ACC112 (cell line): ENCODE data around the gene PPM1J.

Experiments used
- H2AFZ ChIP-seq: fragments of 200-600 bp; sonication (generic); one replicate; pipeline ENCODE4 v1.6.0; 2017; ENCODE audit warnings: antibody characterized with exemption, low read length; ENCODE audit not compliant: unreplicated experiment
- H3K27ac ChIP-seq: fragments of 200-600 bp; sonication (generic); 2 replicates; pipeline ENCODE4 v1.5.1; 2014; ENCODE audit warnings: low read depth, mild to moderate bottlenecking, antibody characterized with exemption, low read length, moderate library complexity
- H3K27me3 ChIP-seq: fragments of 200-600 bp; sonication (generic); 2 replicates; pipeline ENCODE4 v1.6.1; 2014; ENCODE audit warnings: mild to moderate bottlenecking, antibody characterized with exemption, low read length, moderate library complexity, mixed read lengths; ENCODE audit not compliant: insufficient read depth
- H3K36me3 ChIP-seq: fragments of 200-600 bp; sonication (generic); 2 replicates; pipeline ENCODE4 v1.6.1; 2016; ENCODE audit warnings: mild to moderate bottlenecking, antibody characterized with exemption, low read length, moderate library complexity, mixed read lengths; ENCODE audit not compliant: insufficient read depth
- H3K4me1 ChIP-seq: fragments of 200-600 bp; sonication (generic); one replicate; pipeline ENCODE4 v1.6.1; 2016; ENCODE audit warnings: low read length, mixed read lengths; ENCODE audit not compliant: insufficient read depth, unreplicated experiment, control insufficient read depth
- H3K4me3 ChIP-seq: fragments of 200-600 bp; sonication (generic); 2 replicates; pipeline ENCODE4 v1.5.1; 2014; ENCODE audit warnings: mild to moderate bottlenecking, low read depth, low read length
- H3K79me2 ChIP-seq: fragments of 200-600 bp; sonication (generic); one replicate; pipeline ENCODE4 v1.6.0; 2016; ENCODE audit warnings: low read length; ENCODE audit not compliant: control insufficient read depth, unreplicated experiment, insufficient read depth

The PPM1J gene

DNA sequence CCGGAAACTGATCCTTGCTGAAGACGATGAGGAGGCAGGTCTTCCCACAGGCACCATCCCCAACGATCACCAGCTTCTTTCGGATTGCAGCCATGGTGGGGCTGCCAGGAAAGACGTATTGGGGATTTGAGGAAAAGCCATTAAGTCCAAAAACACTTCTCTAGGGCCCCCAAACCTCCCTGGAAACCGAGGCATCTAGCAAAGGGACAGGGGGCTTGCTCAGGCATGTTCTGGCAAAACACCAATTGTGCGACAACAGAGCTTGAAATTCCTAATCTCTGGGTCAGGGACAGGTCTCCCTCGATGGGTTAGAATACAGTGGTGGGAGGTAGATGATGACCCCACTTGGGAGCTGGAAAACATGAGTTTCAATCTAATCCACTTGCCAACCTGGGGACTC lies 11.4 kb downstream of the PPM1J start:
- Histone ChIP-seq H3K36me3 (no peaks in the 10 kb centered on the region), H3K4me1 (peaks cover 55% of the 10 kb centered on the region), H2AFZ (no peak overlapping the region), H3K79me2 (peaks cover 46% of the 10 kb centered on the region), H3K27me3 (no peaks in the 10 kb centered on the region), H3K4me3 (no peak overlapping the region; the same call in 1 of the 2 replicates), H3K27ac (peak overlapping the region; percentile 84)

DNA sequence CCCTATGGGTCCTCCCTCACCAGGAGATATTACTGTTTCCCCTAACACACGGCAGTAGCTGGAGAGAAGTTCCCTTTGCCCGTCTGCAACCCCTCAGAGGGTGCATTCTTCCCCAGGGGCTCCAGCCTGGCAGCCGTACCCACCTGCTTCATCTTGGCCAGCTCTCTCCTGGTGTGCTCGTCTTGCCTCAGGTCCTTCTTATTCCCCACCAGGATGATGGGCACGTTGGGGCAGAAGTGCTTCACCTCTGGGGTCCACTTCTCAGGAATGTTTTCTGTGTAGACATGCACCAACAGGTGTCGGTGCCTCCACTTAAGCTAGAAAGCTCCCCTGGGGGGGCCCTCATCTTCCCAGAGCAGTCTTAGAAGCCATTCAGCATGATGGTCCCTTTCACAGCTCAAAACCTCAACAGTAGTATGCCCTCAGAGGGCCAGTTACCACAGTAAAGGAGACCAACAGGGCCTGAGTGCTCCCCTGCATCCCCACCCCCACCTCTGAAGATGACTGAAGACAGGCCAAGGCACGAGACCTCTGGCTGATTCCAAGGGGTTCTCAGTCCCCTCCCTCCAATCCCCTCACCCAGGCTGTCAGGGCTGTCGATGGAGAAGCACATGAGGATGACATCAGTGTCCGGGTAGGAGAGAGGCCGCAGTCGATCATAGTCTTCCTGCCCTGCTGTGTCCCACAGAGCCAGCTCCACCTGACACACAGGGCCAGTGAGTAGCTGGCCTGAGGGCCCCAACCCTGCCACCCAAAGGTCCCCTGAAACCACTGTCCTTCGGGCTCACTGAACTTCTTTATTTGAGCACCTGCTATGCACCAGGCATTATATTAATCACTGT lies 12.5 kb downstream of the PPM1J start:
- peak overlapping the region; percentile 74 for H3K27ac ChIP-seq

DNA sequence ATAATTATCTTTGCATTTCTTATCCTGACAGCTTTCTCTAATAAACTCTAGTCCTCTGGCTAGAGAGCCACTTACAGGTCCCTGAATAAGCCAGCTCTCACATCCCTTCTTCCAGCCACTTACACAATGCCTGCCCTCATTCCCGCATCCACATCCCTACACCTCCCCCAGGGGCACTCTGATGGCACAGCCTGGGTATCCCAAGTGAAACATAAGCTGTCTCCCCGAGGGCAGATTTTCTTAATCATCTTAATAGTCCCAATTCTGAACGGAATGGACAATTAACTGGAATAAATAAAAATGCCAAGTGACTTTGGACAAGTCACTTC lies 13.1 kb downstream of the PPM1J start:
- Histone ChIP-seq H3K36me3 (no peaks in the 10 kb centered on the region), H3K4me3 (no peak overlapping the region), H3K79me2 (peaks cover 44% of the 10 kb centered on the region), H3K4me1 (peaks cover 47% of the 10 kb centered on the region), H3K27me3 (no peaks in the 10 kb centered on the region), H2AFZ (no peak overlapping the region), H3K27ac (peak overlapping the region; percentile 74)

More for the DNA sequence above, 12.5 kb downstream of the PPM1J start:
- Histone ChIP-seq H3K36me3 (no peaks in the 10 kb centered on the region), H3K4me1 (peaks cover 50% of the 10 kb centered on the region), H3K4me3 (no peak overlapping the region), H3K27me3 (no peaks in the 10 kb centered on the region), H3K79me2 (peaks cover 46% of the 10 kb centered on the region), H2AFZ (no peak overlapping the region)

DNA sequence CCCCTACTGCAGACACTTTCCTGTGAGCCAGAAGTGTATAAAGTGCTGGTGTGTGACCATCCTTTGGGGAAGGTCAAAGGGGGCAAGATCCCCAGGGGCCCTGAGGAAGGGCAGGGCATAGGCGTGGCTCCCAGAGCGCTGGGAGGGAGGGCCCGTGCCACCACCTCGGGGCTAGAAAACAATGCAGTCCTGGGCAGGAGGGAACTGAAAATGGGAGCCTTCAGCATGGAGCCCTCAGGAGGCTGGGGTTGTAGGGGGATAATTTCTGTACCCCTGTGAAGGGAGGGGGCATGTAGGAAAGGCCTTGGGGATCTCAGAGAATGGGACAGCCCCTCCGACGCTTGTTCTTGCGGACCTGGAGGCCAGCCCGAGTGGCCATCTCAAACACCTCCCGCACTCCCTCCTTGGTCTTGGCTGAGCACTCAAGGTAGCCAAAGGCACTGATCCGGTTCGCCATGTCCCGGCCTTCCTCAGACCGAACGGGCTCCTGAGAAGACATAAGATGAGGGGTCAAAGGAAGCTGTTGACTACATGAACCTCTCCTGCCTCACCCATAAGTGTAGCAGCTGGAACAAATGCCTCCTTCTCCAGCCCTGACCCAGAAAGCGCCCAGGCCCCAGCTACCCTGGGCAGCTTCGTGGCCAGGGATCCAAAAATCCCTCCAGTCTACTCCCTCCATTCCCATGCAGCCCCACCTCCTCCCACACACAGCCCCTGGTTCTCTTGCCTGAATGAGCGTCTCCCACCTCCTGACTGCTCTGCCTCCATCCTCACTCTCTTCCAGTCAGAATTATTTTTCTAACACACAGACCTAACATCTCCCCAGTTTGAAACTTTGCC lies 13.7 kb downstream of the PPM1J start:
- Histone ChIP-seq H3K4me3 (no peak overlapping the region), H2AFZ (no peak overlapping the region), H3K27me3 (no peaks in the 10 kb centered on the region), H3K36me3 (no peaks in the 10 kb centered on the region), H3K4me1 (peaks cover 47% of the 10 kb centered on the region), H3K79me2 (peaks cover 38% of the 10 kb centered on the region), H3K27ac (peak overlapping the region; percentile 74)

DNA sequence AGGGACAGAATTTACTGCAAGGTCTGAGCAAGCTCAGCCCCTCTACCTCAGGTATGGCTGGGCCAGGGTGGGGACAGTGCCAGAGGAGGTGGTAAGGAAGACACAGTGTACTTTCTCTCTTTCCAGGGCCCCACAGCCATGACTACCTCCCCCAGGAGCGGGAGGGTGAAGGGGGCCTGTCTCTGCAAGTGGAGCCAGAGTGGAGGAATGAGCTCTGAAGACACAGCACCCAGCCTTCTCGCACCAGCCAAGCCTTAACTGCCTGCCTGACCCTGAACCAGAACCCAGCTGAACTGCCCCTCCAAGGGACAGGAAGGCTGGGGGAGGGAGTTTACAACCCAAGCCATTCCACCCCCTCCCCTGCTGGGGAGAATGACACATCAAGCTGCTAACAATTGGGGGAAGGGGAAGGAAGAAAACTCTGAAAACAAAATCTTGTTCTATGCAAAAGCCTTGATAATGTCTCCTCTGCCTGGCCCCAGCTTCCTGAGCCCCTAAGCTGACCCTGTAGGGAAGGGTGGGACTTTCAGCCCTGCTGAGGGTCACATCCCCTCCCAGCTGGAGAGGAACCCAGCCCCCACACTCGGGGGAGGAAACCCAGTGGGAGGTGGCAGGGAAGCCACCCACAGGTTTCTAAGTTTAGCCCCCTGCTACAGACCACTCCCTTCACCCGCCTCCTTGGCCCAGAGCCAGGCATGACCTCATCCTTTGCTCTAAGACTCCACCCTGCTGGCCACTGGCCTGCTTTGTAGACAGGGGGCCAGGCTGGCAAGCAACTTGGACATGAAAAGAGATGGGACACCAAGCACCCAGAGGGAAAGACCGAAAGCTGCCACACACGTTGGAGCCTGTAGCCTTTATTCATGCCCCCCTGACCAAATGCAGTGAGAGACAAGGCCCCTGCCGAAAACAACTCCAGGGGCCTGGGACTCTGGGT lies 14.6 kb downstream of the PPM1J start:
- no peak overlapping the region for H3K4me3 ChIP-seq
- no peaks in the 10 kb centered on the region for H3K36me3 ChIP-seq
- peaks cover 29% of the 10 kb centered on the region for H3K79me2 ChIP-seq
- H3K4me1 ChIP-seq, result peaks cover 47% of the 10 kb centered on the region
- no peak overlapping the region for H2AFZ ChIP-seq
- no peaks in the 10 kb centered on the region for H3K27me3 ChIP-seq
- H3K27ac ChIP-seq, result peak overlapping the region; percentile 74

DNA sequence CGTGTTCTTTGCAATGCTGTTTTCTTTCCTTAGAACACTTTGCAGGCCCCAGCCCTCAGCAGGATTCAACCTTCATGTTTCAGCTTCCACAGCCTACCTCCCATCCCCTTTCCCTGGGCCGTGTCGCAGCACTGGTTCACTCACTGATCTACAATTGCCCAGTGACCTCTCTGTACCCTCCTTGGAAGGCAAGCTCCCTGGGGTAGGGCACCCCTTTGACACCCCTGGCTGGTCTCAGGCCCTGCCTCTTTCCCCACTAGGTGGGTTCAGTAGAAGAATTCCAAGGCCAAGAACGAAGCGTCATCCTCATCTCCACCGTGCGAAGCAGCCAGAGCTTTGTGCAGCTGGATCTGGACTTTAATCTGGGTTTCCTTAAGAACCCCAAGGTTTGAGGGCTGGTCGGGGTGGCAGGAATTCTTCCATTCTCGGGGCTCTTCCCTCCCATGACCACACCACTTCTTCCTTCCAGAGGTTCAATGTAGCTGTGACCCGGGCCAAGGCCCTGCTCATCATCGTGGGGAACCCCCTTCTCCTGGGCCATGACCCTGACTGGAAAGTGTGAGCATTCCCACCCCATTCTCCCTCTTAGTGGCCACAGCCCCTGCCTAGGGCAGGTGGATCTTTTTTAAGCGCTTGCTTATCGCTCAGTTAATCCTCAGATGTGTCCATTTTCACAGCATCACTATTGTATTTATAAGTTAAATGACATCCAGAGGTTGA lies 15.5 kb downstream of the PPM1J start:
- Histone ChIP-seq H3K36me3 (no peaks in the 10 kb centered on the region), H3K27me3 (no peaks in the 10 kb centered on the region), H2AFZ (no peak overlapping the region), H3K27ac (peak overlapping the region; percentile 74), H3K79me2 (peaks cover 24% of the 10 kb centered on the region), H3K4me3 (no peak overlapping the region), H3K4me1 (peaks cover 45% of the 10 kb centered on the region)

DNA sequence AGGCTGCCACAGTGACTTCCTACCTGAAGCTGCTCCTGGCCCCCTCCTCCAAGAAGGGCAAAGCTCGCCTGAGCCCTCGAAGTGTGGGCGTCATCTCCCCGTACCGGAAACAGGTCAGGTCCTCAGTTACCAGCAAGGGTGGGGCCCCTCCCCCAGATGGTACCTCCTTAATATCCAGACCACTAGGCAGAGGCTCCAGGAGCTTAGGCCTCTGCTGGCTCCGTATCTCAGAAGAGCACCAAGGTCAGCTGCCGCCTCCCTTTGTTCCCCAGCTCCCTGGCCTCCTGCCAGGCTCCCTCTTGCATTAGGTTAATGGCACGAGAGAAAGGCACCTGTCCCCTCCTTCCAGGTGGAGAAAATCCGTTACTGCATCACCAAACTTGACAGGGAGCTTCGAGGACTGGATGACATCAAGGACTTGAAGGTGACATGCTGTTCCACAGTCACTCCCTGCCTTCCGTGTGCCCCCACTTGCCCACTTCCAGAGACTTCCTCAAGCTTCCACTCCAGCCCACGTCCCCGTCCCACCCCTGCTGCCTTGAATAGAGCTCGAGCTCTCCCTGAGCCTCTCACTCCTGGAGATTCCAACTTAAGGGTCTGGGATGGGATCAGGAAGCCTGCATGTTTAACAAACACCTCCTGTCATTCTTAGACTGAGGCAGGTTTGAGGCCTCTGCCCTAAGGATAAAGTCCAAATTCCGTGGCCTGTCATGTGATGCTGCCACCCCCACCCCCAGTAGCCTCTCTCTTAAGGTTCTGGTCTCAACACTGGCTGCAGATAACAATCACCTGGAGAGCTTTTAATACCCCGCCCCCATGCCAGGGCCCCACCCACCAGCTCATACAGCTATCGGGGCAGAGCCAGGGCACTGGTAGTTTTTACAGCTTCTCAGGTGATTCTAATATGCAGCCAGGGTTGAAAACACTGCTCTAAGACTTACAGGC lies 16.5 kb downstream of the PPM1J start:
- H3K36me3 ChIP-seq, result no peaks in the 10 kb centered on the region
- H3K4me1 ChIP-seq, result peaks cover 36% of the 10 kb centered on the region
- H3K79me2 ChIP-seq, result peaks cover 14% of the 10 kb centered on the region
- peak overlapping the region; percentile 74; the same call in 1 of the 2 replicates for H3K27ac ChIP-seq
- H3K27me3 ChIP-seq, result no peaks in the 10 kb centered on the region
- no peak overlapping the region for H3K4me3 ChIP-seq
- H2AFZ ChIP-seq, result no peak overlapping the region

DNA sequence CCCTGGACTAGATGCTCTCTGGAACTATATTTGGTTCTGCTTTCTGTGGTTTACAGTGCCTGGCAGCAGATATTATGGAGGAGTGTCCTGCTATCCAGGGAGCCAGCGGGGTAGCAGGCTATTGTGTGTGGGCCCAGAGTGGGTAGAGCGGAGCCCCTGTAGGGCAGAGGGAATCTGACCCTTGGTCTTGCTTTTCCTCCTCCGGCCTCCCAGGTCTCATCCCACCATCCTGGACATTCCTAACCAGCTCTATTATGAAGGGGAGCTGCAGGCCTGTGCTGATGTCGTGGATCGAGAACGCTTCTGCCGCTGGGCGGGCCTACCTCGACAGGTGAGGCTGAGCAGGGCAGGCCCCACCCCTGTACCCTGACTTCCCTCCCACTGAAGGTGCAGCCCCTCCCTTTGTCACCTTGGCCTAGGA lies 17.3 kb downstream of the PPM1J start:
- Histone ChIP-seq H3K36me3 (peaks cover 3% of the 10 kb centered on the region; the same call in 1 of the 2 replicates), H2AFZ (no peak overlapping the region), H3K27ac (no peak overlapping the region), H3K4me3 (no peak overlapping the region), H3K27me3 (no peaks in the 10 kb centered on the region), H3K4me1 (peaks cover 34% of the 10 kb centered on the region), H3K79me2 (peaks cover 6% of the 10 kb centered on the region)
